NT2/D1 (cell line): Measurements from ENCODE around the gene RSU1.
A peak's percentile ranks its signal among the peaks of the same experiment; 100 is the strongest.
"Not testable (repeated sequence)": the region's sequence is repeated elsewhere in the genome, so short reads cannot be mapped to it uniquely, and the experiment has no call there.

Experiments used
- DNase-seq: peaks from one replicate; pipeline ENCODE4 v3.0.0-alpha.2; 2011; ENCODE audit warnings: low read depth, low spot score
- H3K27me3 ChIP-seq: 2 replicates; pipeline ENCODE4 v1.6.0; 2011; ENCODE audit warnings: mild to moderate bottlenecking; ENCODE audit not compliant: insufficient read length, insufficient read depth
- H3K36me3 ChIP-seq: 2 replicates; pipeline ENCODE4 v1.6.1; 2011; ENCODE audit warnings: mild to moderate bottlenecking, low read length, mixed read lengths; ENCODE audit not compliant: insufficient read depth, insufficient read length
- H3K4me1 ChIP-seq: 2 replicates; pipeline ENCODE4 v1.5.1; 2011; ENCODE audit not compliant: insufficient read depth, insufficient read length
- H3K4me3 ChIP-seq: 2 replicates; pipeline ENCODE4 v1.5.1; 2011; ENCODE audit warnings: low read depth; ENCODE audit not compliant: insufficient read length
- H3K9ac ChIP-seq: 2 replicates; pipeline ENCODE4 v1.6.0; 2011; ENCODE audit warnings: low read depth; ENCODE audit not compliant: insufficient read length
- H3K9me3 ChIP-seq: 2 replicates; pipeline ENCODE4 v1.5.1; 2011; ENCODE audit warnings: mild to moderate bottlenecking, low read length; ENCODE audit not compliant: insufficient read depth
- SUZ12 ChIP-seq: IDR thresholded peaks from 2 replicates; pipeline ENCODE4 v1.6.1; 2011; ENCODE audit not compliant: insufficient read length, insufficient read depth; ENCODE audit errors: extremely low read depth
- YY1 ChIP-seq: IDR thresholded peaks from 2 replicates; pipeline ENCODE4 v1.6.1; 2011; ENCODE audit not compliant: insufficient read length, insufficient read depth
- ZNF274 ChIP-seq: IDR thresholded peaks from 2 replicates; pipeline ENCODE4 v1.6.1; 2011; ENCODE audit warnings: mild to moderate bottlenecking, low read depth, low read length

RSU1 gene

GRCh38 chr10:16843252-16843870, 26.1 kb upstream of the RSU1 start:
- Histone ChIP-seq H3K9me3 (no peaks in the 10 kb centered on the region), H3K36me3 (no peaks in the 10 kb centered on the region), H3K4me1 (no peaks in the 10 kb centered on the region), H3K9ac (no peak overlapping the region), H3K4me3 (no peak overlapping the region), H3K27me3 (no peaks in the 10 kb centered on the region)
- TF ChIP-seq YY1 = no peak
- TF ChIP-seq SUZ12 = no peak
- no peak for TF ChIP-seq ZNF274
- peak; percentile 27 for DNase-seq

- no peaks in the 10 kb centered on the region for H3K9me3 ChIP-seq
- H3K4me3 ChIP-seq = no peak overlapping the region
- H3K36me3 ChIP-seq = no peaks in the 10 kb centered on the region
- H3K9ac ChIP-seq = no peak overlapping the region
- no peaks in the 10 kb centered on the region for H3K4me1 ChIP-seq
- TF ChIP-seq YY1 (no peak), SUZ12 (no peak), ZNF274 (no peak)
- no peaks in the 10 kb centered on the region for H3K27me3 ChIP-seq
- no peak for DNase-seq
These were observed 18.0 kb upstream of the RSU1 start for GRCh38 chr10:16835228-16835627.

- Histone ChIP-seq H3K4me1 (no peaks in the 10 kb centered on the region), H3K4me3 (no peak overlapping the region), H3K27me3 (no peaks in the 10 kb centered on the region), H3K36me3 (no peaks in the 10 kb centered on the region), H3K9ac (no peak overlapping the region), H3K9me3 (no peaks in the 10 kb centered on the region)
- TF ChIP-seq YY1 = no peak
- TF ChIP-seq SUZ12 = no peak
- TF ChIP-seq ZNF274 = no peak
- DNase-seq = no peak
These were observed 15.3 kb upstream of the RSU1 start for GRCh38 chr10:16832351-16833080.

- no peak for TF ChIP-seq YY1
- no peak for TF ChIP-seq SUZ12
- no peak for TF ChIP-seq ZNF274
- no peak for DNase-seq
- H3K4me3 ChIP-seq = no peak overlapping the region
- H3K36me3 ChIP-seq = no peaks in the 10 kb centered on the region
- peaks cover 5% of the 10 kb centered on the region; the same call in 1 of the 2 replicates for H3K9me3 ChIP-seq
- no peaks in the 10 kb centered on the region for H3K27me3 ChIP-seq
- no peak overlapping the region for H3K9ac ChIP-seq
- H3K4me1 ChIP-seq = no peaks in the 10 kb centered on the region
These were observed 11.5 kb upstream of the RSU1 start for GRCh38 chr10:16828701-16829175.

- H3K4me1 ChIP-seq = no peaks in the 10 kb centered on the region
- DNase-seq = peak; percentile 49
- H3K9ac ChIP-seq = no peak overlapping the region
- peaks cover 11% of the 10 kb centered on the region; the same call in 1 of the 2 replicates for H3K9me3 ChIP-seq
- H3K4me3 ChIP-seq = no peak overlapping the region
- TF ChIP-seq SUZ12 (no peak), ZNF274 (no peak), YY1 (no peak)
- no peaks in the 10 kb centered on the region for H3K27me3 ChIP-seq
- H3K36me3 ChIP-seq = no peaks in the 10 kb centered on the region
These were observed 10.9 kb upstream of the RSU1 start for GRCh38 chr10:16828114-16828568.

- H3K27me3 ChIP-seq, H3K4me1 ChIP-seq, H3K9ac ChIP-seq, H3K36me3 ChIP-seq, DNase-seq, H3K4me3 ChIP-seq: not testable (repeated sequence)
- H3K9me3 ChIP-seq = peaks cover 17% of the 10 kb centered on the region; the same call in 1 of the 2 replicates
These were observed 10.2 kb upstream of the RSU1 start for GRCh38 chr10:16827474-16827873.

GRCh38 chr10:16822726-16823360, 5.6 kb upstream of the RSU1 start:
- TF ChIP-seq ZNF274 (no peak), SUZ12 (no peak), YY1 (no peak)

More at GRCh38 chr10:16822726-16823360, 5.6 kb upstream of the RSU1 start:
- no peaks in the 10 kb centered on the region for H3K27me3 ChIP-seq
- no peaks in the 10 kb centered on the region for H3K36me3 ChIP-seq
- no peak for DNase-seq
- H3K4me1 ChIP-seq = no peaks in the 10 kb centered on the region
- H3K9ac ChIP-seq = no peak overlapping the region
- no peak overlapping the region for H3K4me3 ChIP-seq
- peaks cover 27% of the 10 kb centered on the region; the same call in 1 of the 2 replicates for H3K9me3 ChIP-seq
